ENCODE data around the gene MCUB. TPM values are rescaled to one million over a fixed set of nuclear protein-coding genes. Genes with fewer than 3 reads are reported as not detected.

Gene MCUB
- total and polyA plus RNA-seq, 2 of the 13 experiments (the other 11 are each of a cell fraction or from before 2014, with no cell fraction given), result 0.95 to 2.2 TPM

DNA sequence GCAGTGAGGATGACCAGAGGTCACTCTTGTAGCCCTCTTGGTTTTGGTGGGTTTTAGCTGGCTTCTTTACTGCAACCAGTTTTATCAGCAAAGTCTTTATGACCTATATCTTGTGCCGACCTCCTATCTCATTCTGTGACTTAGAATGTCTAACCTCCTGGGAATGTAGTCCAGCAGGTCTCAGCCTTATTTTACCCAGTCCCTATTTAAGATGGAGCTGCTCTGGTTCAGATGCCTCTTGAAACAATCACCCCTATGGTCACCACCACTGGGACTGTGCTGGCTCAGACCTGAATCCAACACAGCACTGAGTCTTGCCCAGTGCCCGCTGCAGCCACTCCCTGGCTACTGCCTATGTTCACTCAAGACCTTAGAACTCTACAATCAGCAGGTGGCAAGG lies 49.4 kb downstream of the MCUB start:
- ATAC-seq (no peak), FAIRE-seq (no peak), DNase-seq (ENCODE audit: low spot score) (no peak)
- ChIA-PET POLR2A (no interaction called here), CTCF (ENCODE audit: low intra/inter-chr PET ratio, low total read pairs) (no interaction called here)
- intact Hi-C loops (cut with micrococcal nuclease; ENCODE audit: unreplicated experiment) (no loop called here), in situ Hi-C loops (cut with HindIII; ENCODE audit: extremely low pct_ligation_motif_present, low pct_unique_long_range_greater_than_20kb) (no loop called here)
- Histone ChIP-seq H2AFZ (ENCODE audit: low read length) (no peak overlapping the region), H3K4me3 (replicated peaks in 1 of 3; ENCODE audit: insufficient read depth in 1 of 3, low read depth in 2 of 3, low read length in 3 of 3) (no peak overlapping the region), H3K9me3 (ENCODE audit: low read length) (no peaks in the 10 kb centered on the region), H3K9ac (ENCODE audit: insufficient read depth, low read depth, low read length) (no peak overlapping the region), H3K79me2 (ENCODE audit: insufficient read depth, low read length) (no peaks in the 10 kb centered on the region), H3K4me2 (ENCODE audit: low read depth, low read length) (no peak overlapping the region), H3K4me1 (ENCODE audit: insufficient read depth, low read length) (peaks cover 30% of the 10 kb centered on the region), H3K27me3 (ENCODE audit: control insufficient read depth in 1 of 2, insufficient read depth in 2 of 2, low read length in 2 of 2) (no peaks in the 10 kb centered on the region), H3K27ac (ENCODE audit: extremely low read length, insufficient read depth, low read length) (no peak overlapping the region), H4K20me1 (ENCODE audit: insufficient read depth, low read length) (no peaks in the 10 kb centered on the region), H3K36me3 (replicated peaks in 1 of 2; ENCODE audit: control insufficient read depth in 1 of 2, insufficient read depth in 2 of 2, low read length in 2 of 2) (no peaks in the 10 kb centered on the region)
- 44% methylated on average over 1 of the region's 2 CpGs for WGBS (ENCODE audit: low lambda C conversion rate)
- BruUV-seq (replicated peaks), result no TSS peak
- TF ChIP-seq PHF21A (CRISPR knock-in tag; IDR thresholded peaks at IDR 0.05) (no peak), ERF (CRISPR knock-in tag; IDR thresholded peaks at IDR 0.05) (no peak), ZSCAN29 (CRISPR knock-in tag; conservative IDR thresholded peaks at IDR 0.05) (no peak), ATF7 (IDR thresholded peaks at IDR 0.05) (no peak), ATF7 (CRISPR knock-in tag; IDR thresholded peaks at IDR 0.05) (no peak), SOX6 (IDR thresholded peaks at IDR 0.05) (no peak), SOX6 (CRISPR knock-in tag; IDR thresholded peaks at IDR 0.05) (no peak), KLF6 (CRISPR knock-in tag; IDR thresholded peaks at IDR 0.05) (no peak), PHB2 (IDR thresholded peaks at IDR 0.05; ENCODE audit: partially characterized antibody) (no peak)

DNA sequence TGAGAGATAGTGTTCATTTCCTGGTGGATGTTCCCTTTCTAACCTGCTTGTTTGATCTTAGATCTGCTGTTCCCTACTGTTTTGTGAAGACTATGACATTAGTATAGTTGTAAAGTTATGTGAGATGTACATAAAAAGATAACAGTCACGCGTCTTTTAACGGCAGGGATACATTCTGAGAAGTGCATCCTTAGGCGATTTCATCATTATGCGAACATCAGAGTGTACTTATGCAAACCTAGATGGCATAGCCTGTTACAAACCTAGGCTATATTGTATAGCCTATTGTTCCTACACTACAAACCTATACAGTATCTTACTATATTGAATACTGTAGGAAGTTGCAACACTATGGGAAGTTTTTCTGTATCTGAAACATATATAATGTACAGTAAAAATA lies 50.4 kb downstream of the MCUB start:
- Histone ChIP-seq H3K4me2 (ENCODE audit: low read depth, low read length) (no peak overlapping the region), H2AFZ (ENCODE audit: low read length) (no peak overlapping the region), H3K36me3 (replicated peaks in 1 of 2; ENCODE audit: control insufficient read depth in 1 of 2, insufficient read depth in 2 of 2, low read length in 2 of 2) (no peaks in the 10 kb centered on the region), H3K9me3 (ENCODE audit: low read length) (no peaks in the 10 kb centered on the region), H3K27ac (ENCODE audit: extremely low read length, insufficient read depth, low read length) (no peak overlapping the region), H3K9ac (ENCODE audit: insufficient read depth, low read depth, low read length) (no peak overlapping the region), H3K27me3 (ENCODE audit: control insufficient read depth in 1 of 2, insufficient read depth in 2 of 2, low read length in 2 of 2) (no peaks in the 10 kb centered on the region), H3K4me1 (ENCODE audit: insufficient read depth, low read length) (peaks cover 35% of the 10 kb centered on the region), H3K79me2 (ENCODE audit: insufficient read depth, low read length) (no peaks in the 10 kb centered on the region), H3K4me3 (replicated peaks in 1 of 3; ENCODE audit: insufficient read depth in 1 of 3, low read depth in 2 of 3, low read length in 3 of 3) (no peak overlapping the region), H4K20me1 (ENCODE audit: insufficient read depth, low read length) (no peaks in the 10 kb centered on the region)
- ATAC-seq (no peak), DNase-seq (ENCODE audit: low spot score) (no peak), FAIRE-seq (no peak)
- CTCF ChIA-PET (ENCODE audit: low intra/inter-chr PET ratio, low total read pairs), result no interaction called here
- in situ Hi-C loops (cut with HindIII; ENCODE audit: extremely low pct_ligation_motif_present, low pct_unique_long_range_greater_than_20kb) (no loop called here), intact Hi-C loops (cut with micrococcal nuclease; ENCODE audit: unreplicated experiment) (no loop called here)
- no TSS peak for BruUV-seq (replicated peaks)
- POLR2A ChIA-PET, result no interaction called here
- WGBS (ENCODE audit: low lambda C conversion rate), result 60% methylated on average over 5 of the region's 5 CpGs
- TF ChIP-seq MZF1 (CRISPR knock-in tag; IDR thresholded peaks at IDR 0.05; ENCODE audit: borderline replicate concordance) (no peak), ZNF777 (CRISPR knock-in tag; IDR thresholded peaks at IDR 0.05) (no peak), CEBPB (IDR thresholded peaks at IDR 0.05; ENCODE audit: borderline replicate concordance, low read depth, low read length) (no peak), SNAI1 (CRISPR knock-in tag; IDR thresholded peaks at IDR 0.05; ENCODE audit: borderline replicate concordance) (no peak), EED (CRISPR knock-in tag; IDR thresholded peaks at IDR 0.05) (no peak), NAIF1 (CRISPR knock-in tag; IDR thresholded peaks at IDR 0.05; ENCODE audit: borderline replicate concordance) (no peak), JUNB (CRISPR knock-in tag; IDR thresholded peaks at IDR 0.05; ENCODE audit: borderline replicate concordance) (no peak), ZNF761 (CRISPR knock-in tag; conservative IDR thresholded peaks at IDR 0.05) (no peak), NFIB (CRISPR knock-in tag; IDR thresholded peaks at IDR 0.05; ENCODE audit: borderline replicate concordance) (no peak), ZNF225 (CRISPR knock-in tag; IDR thresholded peaks at IDR 0.05) (no peak), CSRNP1 (CRISPR knock-in tag; IDR thresholded peaks at IDR 0.05) (no peak), STAT5B (CRISPR knock-in tag; IDR thresholded peaks at IDR 0.05) (no peak)
- TF ChIP-seq, protein P1, sequence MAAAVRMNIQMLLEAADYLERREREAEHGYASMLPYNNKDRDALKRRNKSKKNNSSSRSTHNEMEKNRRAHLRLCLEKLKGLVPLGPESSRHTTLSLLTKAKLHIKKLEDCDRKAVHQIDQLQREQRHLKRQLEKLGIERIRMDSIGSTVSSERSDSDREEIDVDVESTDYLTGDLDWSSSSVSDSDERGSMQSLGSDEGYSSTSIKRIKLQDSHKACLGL (CRISPR knock-in tag; IDR thresholded peaks at IDR 0.05), result no peak
